ENCODE results near the gene STK39.

Gene STK39

DNA sequence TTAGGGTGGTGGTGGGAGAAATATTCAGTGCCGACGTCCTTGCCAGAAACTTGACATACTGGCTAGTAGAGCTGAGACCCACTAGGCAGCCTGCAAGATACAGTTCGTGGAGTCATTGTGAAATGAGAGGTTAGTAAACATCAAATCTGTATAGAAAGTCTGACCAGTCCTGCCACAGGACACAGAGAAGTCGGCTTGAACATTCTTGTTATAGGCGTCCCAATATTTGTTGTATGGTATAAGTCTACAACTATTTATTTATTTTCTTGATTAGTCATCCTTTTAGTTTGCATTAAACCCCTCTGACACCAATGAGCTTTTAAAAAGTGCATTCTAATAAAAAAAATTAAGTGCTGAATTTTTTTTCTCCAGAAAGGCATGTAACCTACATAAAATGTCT, 265.4 kb downstream of the STK39 start:
- DNase-seq, result no peak

DNA sequence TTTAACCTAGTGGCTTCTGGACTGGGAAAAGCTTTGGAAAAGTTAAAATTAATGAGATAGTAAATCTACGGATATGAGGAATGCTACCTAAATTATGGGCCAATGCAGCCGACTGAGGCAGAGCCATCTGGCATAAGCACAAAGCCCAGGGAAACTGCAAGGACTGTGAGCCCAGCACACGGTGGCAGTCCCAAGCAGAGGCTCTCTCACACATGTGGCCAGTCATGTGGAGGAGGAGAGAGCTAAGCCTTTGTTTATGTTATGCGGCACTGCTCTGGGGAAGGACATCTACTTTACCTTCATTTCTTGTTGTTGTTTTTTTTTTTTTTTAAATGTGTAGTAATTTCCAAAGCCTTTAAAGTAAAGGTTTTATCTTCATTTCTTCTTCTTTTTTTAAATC, 267.0 kb downstream of the STK39 start:
- DNase-seq, result no peak

DNA sequence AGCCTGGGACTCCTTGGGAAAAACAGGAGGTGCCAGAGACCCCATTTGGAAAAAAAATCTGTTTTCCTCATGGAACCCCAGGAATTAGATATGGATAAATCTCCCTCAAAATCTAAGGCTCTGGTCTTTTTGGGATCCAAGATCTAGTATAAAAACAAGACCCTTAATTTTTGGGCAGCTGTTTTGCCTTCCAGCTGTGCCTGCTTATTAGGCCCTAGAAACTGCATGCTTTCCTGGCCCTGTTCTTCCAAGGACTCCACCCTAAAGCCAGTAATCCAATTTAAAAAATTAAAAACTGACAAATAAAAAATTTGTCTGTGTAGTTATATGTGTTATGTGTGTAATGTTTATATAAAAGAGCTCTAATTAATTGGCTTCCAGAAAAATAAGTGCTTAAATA, 274.6 kb downstream of the STK39 start:
- DNase-seq, result no peak

DNA sequence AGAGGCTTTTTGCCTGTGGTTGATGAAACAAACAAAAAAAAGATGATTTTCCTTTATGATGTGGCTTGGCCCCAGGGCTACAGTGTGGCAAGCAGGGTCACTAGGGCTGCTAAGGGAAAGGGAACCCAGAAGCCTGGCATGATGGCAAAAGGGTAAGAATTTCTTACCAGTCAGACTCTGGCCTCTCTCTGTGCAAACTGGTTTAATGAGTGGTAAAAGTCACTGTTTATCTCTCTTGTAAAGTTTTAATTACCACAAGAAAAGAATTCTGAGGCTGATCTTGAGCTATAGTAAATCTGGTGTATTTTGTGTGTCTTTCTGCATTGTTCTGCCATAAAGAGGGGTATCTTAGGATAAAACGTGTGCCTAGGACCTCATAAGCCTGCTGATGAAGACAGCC, 275.4 kb downstream of the STK39 start:
- no peak for DNase-seq

DNA sequence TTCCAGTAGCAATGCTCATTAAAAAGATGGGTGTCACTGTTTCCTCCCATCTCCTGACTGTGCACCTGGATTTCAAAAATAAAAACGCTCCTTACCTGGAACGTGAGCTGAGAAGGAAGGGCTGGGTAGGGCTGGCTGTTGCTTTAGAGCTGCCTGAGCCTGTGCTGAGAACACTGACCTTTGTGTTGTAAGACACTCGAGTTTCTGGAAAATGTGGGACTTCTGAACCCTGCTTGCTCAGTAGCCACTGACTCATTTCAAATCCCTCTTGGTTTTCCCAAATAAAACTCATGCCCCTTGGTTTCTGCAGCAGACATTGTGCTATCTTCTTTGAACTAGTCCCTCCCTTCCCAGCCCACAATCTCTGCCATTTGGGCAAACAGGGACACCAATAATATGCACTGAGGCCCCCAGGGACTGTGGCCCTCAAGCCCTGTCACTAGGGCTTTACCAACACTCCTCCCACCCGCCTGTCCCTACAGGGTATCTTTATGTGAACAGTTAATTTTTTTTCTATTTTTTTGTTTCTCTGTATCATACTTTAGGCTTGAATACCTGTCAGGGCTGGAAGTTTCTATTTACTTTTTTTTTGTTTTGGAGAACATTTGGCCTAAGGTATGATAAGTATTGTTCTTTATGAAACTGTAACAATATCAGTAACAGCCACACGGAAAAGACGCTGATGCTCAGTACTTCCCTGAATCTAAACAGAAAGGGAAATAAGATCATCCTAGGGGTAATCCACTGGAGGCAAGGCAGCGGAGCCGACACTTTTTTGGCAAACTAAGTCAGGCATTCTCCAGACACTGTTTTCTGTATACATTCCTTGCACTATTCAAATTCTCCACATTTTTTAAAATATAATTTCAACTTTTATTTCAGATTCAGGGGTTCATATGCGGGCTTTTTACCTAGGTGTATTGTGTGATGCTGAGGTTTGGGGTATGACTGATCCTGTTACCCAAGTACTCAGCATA, 280.2 kb downstream of the STK39 start:
- DNase-seq, result no peak

DNA sequence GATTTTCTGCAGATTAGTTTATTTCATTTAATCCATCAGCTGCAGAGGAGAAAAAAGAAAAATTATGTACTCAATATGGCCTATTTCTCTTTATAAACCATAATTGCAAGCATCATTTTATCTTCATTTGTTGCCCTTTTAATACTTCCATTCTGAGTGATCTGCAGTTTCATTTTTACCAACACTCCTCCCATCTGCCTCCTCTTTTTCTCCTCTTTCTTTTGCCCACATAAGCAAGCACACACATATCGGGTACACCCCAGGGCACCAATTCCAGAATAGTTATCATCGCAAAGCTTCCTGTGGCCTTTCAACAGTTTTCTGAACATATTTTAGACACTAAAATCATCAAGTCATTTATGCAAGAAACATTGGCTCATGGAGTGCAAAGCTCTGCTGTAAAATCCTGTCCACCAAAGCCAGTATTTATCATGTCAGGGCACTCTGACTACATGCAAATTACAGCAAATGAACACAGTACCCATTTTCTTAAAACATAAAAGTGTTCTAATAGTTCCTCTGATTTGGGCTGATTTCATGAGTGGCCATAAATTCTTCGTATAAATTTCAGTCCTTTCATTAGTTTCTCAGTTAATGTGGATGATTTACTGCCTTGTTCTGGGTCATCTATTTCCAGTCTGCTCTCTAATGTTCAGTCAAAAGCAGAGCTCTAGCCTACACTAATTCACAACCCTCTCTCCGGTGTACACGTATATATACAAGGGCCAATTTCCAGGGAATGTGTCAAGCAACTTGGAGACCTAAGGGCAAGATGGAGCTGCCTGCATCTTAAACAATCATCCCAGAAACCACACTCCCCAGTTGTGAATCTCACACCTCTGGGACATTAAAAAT, 281.3 kb downstream of the STK39 start:
- DNase-seq, result no peak

DNA sequence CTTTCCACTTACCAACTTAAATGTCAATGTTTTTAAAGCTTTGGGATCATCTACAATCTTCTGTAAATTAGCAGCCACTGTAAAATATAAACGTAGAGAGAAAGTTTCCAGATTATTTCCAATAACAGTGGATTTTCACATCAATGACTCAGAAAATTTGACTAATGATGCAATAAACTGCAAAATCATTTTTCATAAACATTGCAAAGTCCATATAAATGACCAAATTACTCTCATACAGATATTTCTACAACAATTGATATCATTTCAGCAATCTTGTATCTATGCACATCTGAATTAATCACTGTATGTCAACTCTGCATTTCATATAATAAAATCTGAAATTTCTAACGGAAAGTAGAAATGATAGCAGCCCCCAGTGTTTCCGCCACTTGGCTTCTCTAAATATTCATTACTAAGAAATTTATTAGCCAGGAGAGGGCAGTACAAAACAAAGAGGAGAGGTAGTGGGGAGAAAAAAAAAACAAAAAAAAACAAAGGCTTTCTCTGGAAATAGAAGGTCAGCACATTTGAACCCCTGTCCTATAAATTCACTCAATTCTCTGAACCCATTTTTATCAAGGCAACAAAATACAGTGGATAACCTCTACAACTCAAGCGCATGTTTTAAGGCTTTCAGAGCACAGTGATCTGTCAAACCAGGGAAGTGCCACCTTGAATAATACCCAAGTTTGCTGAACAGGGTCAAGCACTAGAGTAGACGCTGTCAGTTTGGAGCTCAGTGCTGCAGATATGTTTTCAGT, 282.6 kb downstream of the STK39 start:
- no peak for DNase-seq

DNA sequence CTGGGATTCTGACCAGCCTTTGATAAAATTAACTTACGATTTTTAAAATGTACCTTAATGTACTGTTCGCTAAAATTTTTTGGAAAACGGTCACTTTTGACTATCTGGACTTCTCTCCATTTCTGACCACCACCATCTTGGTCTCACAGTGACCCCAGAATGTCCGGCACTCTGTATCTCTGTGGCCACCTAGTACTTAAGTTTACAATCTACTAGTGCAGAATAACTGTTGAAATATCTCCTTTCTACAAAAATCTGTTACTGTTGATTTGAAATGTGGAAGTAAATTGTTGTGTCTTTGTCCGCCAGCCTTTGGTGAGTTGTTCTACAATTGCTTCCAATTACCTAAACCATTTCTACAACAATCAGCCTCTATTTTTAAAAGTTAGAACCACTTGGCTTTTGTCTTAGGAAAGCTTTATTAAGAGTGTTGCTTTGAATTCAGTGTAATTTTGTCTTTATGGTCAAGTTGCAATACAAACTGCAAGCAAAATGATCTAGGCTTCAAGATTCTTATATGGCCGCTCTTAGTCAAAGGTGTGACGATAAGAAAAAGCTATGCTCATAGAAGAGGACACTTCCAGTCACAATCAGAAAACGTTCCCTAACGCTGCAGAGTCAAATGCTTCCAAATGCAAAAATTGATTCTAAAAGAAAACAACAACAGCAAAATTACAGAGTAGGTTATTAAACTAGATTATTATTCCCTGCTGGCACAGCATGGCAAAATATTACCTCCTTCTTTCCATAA, 283.3 kb downstream of the STK39 start:
- DNase-seq, result no peak

DNA sequence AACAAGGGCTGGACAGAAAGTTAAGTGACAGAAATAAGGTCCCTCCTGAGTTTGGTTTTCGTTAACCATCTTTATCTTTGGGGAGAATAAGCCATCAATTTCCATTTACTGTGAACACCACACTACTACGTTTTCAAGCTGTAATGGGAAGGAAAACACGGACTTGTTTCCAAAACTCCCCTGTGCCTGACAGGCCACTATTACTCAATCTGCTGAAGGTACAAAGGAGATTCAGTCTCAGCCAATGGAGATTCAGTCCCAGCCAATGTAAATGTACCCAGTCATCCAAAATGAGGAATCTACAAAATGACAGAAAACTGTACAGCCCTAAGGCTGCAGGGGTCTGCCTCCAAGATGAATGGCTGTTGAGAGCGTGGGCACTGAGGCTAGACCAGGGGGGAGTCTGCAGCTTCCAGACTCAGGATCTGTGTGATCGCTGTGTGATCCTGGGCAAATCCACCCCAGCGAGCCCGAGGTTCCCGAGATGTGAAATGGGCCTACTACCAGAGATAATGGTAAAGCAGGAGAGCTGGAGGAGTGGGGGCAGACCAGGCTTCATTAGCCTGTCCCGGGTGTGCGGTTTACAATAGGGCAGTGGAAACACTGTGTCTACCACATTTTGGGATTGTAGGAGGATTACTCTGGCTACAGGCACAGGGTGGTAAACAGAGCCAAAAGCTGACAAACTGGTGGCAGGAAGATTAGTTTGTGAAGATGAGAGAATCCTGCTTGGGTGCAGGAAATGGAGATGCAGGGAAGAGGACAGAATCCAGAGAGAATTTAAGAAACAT, 284.8 kb downstream of the STK39 start:
- DNase-seq, result no peak

DNA sequence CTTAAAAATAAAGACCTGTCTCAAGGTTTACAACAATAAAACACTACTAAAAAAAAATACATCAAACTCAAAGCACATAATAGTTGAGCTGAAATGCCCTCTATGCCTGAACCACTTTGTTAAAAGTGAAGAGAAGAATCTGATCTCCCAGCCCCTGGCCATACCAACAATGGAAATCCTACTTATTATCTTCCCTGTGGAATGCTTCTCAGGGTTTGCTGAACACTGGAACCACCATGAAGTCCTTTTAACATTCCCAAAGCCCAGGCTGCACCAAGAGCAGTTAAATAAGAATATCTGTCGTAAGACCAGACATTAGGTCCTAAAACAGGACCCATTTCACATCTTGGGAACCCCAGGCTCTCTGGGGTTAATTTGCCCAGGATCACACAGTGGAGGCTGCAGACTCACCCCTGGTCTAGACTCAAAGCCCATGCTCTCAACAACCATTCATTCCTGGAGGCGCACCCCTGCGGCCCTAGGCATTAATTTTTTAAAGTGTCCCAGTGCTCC, 285.8 kb downstream of the STK39 start:
- DNase-seq, result no peak

DNA sequence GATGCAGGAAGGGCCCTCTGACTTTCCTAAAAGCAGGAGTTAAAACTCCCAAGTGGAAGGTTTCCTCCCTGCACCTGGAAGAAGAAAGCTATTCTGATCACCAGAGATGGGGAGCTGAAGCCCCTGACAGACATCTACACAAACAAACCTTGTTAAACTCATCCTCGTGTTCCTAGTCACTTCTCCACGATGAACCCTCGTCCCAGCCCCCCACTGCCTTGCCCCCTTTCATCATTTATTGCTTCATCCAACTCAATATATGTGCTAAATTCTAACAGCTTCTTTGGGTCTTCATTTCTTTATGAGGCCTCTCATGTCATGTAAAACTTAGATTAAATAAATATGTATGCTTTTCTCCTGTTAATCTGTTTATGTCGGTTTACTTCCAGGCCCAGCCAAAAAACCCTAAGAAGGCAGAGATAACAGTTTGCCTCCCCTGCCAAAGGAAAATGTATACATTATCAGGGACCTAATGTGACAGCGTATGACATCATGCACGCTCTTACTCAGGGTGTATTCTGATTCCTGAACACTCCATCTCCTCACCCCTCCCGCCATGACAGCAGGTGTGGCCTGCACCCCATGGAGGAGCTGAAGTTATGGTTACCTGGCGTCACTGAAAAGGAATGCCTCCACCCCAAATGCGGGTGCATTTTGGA, 287.2 kb downstream of the STK39 start:
- no peak for DNase-seq

DNA sequence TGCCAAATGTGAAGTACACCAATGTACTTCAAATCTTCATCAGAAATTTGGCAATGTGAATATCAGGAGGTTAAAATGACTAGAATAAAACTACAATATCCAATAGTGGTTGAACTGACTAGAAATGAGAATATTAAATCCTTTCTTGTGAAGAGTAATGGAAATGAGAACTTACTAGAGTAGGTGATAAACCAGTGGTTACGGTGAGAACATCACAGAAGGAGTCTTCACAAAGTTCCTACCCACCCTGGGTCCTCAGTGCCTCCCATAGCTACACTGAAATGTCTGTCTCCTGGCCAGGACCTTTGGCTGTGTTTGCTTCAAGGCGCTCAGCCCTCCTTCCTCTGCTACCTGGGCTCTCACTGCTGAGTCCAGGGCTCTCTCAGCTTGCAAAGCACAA, 289.7 kb downstream of the STK39 start:
- no peak for DNase-seq

DNA sequence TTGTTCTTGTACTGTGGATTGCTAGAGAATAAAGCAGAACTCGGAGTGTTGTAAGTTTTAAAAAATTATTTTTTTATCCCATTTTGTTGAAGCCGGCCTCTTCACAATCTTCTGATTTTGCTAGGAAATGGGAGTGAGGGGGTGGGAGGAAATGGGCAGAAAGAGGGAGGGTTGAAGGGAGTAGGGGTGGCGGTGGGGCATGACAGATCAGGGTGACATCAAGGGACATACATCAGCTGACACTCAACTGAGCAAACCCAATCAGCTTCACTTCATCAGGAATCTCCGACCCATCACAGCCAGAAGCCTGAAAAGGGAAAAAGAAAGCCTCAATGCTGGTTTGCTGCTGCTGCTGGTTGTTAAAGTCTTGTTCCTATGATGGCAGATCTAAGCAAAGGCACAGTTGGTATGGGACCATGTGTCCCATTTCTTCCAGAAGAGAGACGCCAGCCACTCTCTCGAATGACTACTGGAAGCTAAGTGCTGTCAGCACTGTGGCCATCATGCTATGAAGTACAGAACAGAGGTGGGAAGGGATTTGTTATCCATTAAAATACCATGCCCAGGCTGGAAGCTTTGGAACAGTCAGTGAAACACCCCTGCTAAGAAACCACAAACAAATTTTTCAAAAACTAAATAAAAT, 292.0 kb downstream of the STK39 start:
- no peak for DNase-seq

DNA sequence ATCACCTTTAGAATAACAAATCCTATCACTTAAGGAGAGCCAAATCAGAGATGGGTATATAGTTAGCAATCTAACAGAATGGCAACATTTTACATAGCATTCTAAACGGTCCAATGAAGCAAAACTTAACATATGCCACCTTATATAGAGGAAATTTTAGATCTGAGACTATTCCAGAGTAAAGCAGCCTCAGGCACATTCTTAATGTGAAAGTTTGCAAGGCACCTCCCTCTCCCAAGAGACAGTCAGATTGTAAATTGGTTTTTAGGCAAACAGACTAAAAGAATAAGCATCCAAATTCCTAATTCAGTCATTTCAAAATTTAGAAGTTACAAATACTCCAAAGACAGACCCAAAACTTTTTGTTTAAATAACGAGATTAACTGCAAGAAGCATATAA, 292.9 kb downstream of the STK39 start:
- DNase-seq, result no peak

DNA sequence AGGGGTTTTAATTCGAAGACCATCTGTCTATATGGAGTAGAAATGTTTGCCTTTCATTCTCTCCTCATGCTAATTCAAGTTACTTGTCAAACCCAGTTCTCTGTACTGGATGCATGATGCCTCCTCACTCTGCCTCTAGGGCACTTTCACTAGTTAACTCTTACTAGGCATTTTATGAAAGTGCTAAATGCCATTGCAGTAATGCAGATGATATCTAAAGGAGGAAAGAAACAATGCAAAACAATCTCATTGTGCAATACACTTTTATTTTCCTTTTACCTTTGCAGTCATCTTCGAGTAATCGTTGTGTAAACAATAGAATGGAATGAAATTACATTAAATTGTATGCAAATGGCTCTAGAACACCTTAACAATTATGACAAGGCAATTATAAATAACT, 293.6 kb downstream of the STK39 start:
- no peak for DNase-seq

DNA sequence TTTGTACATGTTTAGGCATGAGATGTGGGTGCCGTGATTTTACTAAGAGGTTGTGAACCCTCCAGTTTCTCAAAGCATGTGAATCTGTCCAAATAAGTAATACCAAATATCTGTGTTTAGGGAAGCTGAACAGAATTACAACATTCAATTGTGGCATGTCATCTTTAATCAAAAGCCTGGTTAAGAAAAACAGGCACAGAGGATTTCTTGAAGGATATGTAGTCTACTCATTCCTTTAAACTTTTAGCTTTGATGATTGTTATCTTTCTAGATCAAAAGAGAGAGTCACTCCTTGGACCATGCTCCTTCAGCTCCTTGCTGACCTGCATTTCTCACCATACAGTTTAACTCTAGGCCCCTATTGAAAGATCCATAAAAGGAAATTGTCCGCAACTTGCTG, 296.8 kb downstream of the STK39 start:
- DNase-seq, result no peak

DNA sequence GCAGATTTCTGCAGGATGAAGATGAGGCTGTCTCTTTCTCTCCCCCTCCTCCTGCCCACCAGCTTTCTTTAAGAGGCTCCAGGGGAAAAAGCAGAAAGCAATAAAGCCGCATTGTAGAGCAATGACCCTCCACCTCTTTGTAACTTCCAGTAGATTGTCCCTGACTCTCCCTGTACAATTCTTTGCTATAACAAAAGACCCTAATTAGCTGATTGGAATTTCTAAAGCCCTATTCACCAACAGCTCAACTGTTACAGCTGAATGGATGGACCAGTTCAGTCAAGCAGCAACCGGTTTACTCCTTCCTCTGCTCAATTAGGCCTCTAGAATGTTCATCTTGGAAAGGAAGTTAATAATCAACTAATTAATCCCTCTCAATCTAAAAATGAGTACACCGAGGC, 301.0 kb downstream of the STK39 start:
- no peak for DNase-seq

DNA sequence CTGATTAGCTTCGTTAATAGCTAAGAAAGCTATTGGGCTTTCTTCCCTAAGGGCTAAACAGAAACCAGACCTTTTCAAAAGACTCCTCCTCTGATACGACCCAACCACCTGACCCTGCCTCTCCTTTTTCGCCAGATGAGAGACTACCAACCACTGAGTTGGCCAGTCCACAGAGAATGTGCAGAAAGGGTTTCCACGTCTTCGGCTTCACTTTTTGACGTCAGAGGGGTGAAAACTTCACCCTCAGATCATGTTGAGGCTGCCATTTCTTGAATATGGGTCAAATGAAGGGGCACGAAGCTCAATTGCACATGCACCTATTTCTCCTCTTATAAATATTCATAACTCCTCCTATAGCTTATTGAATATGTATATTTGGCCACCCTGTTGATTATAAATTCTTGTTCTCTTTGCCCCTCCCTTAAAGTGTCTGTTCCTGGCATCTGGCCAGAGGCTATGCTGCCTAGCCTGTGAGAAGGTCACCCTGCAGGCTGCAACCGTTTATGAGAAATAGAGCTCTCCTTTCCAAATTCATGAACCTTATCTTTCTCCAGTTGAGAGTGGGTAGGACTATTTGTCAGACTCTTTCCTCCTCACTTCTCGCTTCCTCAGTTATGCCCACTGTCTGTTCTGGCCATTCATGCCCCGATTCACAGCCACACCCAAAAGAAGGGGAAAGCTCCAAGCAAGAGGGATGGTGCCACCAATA, 301.6 kb downstream of the STK39 start:
- DNase-seq, result no peak
